HL-60 (cell line): ENCODE results near the gene ZNF575.

Experiments used
- DNase-seq, 2 experiments: peaks; one replicate each; pipeline ENCODE4 v3.0.0-alpha.2; 2010 to 2020; ENCODE audit warnings: low read depth in 1 of 2, low spot score in 1 of 2
- H3K27ac ChIP-seq: fragments of 250-450 bp; sonication (Bioruptor Pico); replicated peaks from 2 replicates; pipeline ENCODE4 v1.5.1; 2020; ENCODE audit warnings: mild to moderate bottlenecking, moderate library complexity
- H3K27me3 ChIP-seq: fragments of 250-450 bp; sonication (Bioruptor Pico); 2 replicates; pipeline ENCODE4 v1.5.1; 2021; ENCODE audit warnings: mild to moderate bottlenecking, moderate library complexity; ENCODE audit not compliant: insufficient read depth, poor library complexity, severe bottlenecking
- H3K4me3 ChIP-seq: replicated peaks from 2 replicates; pipeline ENCODE4 v1.5.1; 2011; ENCODE audit warnings: mild to moderate bottlenecking, control low read depth, low read length; ENCODE audit not compliant: insufficient read depth
- SPI1 ChIP-seq: IDR thresholded peaks from 2 replicates; pipeline ENCODE4 v1.6.1; 2012; ENCODE audit warnings: low read depth, mild to moderate bottlenecking, borderline replicate concordance

Gene ZNF575

GRCh38 chr19:43584484-43584883, 51.5 kb downstream of the ZNF575 start:
- Histone ChIP-seq H3K4me3 (no peak overlapping the region), H3K27ac (no peak overlapping the region; the same call in 1 of the 2 replicates), H3K27me3 (no peaks in the 10 kb centered on the region)
- no peak for TF ChIP-seq SPI1
- DNase-seq = no peak
